Neural cell (in vitro differentiated cells): ENCODE results near the gene MARCHF6.

Source experiments
- EP300 ChIP-seq: fragments of 450-650 bp; conservative IDR thresholded peaks from 2 replicates; pipeline ENCODE4 v1.6.1; 2014; ENCODE audit warnings: antibody characterized with exemption, mild to moderate bottlenecking, moderate library complexity; ENCODE audit not compliant: poor library complexity, severe bottlenecking
- POLR2AphosphoS5 ChIP-seq: IDR thresholded peaks from 2 replicates; pipeline ENCODE4 v1.6.1; 2012
- RAD21 ChIP-seq: fragments of 450-650 bp; conservative IDR thresholded peaks from 2 replicates; pipeline ENCODE4 v1.6.1; 2014; ENCODE audit warnings: antibody characterized with exemption, mild to moderate bottlenecking, moderate library complexity
- TF ChIP-seq, protein P1 (sequence below): fragments of 450-650 bp; IDR thresholded peaks from 2 replicates; pipeline ENCODE4 v1.5.1; 2014; ENCODE audit warnings: antibody characterized with exemption, mild to moderate bottlenecking, moderate library complexity; ENCODE audit not compliant: poor library complexity, severe bottlenecking

DNA sequence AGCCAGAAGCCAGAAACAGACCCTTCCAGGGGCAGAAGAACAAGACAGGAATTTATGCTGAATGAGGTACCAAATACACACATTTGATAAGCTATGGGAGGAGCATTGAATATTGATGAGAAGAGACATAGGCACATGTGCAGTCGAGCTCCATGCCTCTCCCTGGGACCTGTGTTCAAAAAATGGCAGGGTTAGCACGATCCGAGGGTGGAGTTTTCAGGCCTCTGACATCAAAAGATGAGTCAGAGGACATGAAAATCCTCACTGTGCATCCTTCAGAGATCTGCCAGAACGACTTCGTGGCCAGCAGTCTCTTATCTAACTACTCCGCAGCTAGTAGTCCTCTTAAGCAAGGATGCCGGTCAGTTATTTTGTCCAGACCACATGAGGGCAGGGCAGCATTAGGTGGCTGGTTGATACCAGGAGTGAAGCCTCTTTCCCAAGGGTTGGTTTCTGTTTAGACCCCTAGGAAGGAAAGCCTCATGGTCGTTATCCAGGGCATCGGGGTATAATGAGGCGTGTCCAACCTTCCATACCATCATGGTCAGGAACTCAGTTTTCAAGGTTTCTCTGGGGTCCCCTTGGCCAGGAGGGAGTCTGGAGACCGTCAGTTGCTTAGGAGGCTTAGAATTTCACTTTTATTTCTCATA lies 34.2 kb upstream of the MARCHF6 start:
- TF ChIP-seq, protein P1, sequence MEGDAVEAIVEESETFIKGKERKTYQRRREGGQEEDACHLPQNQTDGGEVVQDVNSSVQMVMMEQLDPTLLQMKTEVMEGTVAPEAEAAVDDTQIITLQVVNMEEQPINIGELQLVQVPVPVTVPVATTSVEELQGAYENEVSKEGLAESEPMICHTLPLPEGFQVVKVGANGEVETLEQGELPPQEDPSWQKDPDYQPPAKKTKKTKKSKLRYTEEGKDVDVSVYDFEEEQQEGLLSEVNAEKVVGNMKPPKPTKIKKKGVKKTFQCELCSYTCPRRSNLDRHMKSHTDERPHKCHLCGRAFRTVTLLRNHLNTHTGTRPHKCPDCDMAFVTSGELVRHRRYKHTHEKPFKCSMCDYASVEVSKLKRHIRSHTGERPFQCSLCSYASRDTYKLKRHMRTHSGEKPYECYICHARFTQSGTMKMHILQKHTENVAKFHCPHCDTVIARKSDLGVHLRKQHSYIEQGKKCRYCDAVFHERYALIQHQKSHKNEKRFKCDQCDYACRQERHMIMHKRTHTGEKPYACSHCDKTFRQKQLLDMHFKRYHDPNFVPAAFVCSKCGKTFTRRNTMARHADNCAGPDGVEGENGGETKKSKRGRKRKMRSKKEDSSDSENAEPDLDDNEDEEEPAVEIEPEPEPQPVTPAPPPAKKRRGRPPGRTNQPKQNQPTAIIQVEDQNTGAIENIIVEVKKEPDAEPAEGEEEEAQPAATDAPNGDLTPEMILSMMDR, result no peak
- TF ChIP-seq EP300 (no peak), RAD21 (no peak), POLR2AphosphoS5 (no peak)
